Prostate gland (tissue), 2 donors: ENCODE results near the gene TINAG.

ENCODE experiments used
- CTCF ChIP-seq, 4 experiments: fragments of 200-600 bp in 2 of 4; fragments of 450-650 bp in 2 of 4; sonication (generic) in 2 of 4; IDR thresholded peaks; 1 replicate in 3 of 4; 2 replicates in 1 of 4; pipeline ENCODE4 v1.5.1; 2016 to 2019; ENCODE audit warnings: antibody characterized with exemption in 4 of 4, mild to moderate bottlenecking in 2 of 4, moderate library complexity in 2 of 4
- POLR2A ChIP-seq: fragments of 450-650 bp; IDR thresholded peaks from one replicate; pipeline ENCODE4 v1.6.1; 2016; ENCODE audit warnings: antibody characterized with exemption, mild to moderate bottlenecking
- POLR2AphosphoS5 ChIP-seq: sonication (generic); formaldehyde crosslinking; IDR thresholded peaks from one replicate; pipeline ENCODE4 v1.6.1; 2017; ENCODE audit warnings: antibody characterized with exemption

- no peak for TF ChIP-seq CTCF (IDR thresholded peaks at IDR 0.05)
- no peak for TF ChIP-seq POLR2AphosphoS5
- TF ChIP-seq POLR2A: no peak
These were observed 13.2 kb upstream of the TINAG start for GRCh38 chr6:54294965-54295532.
